GM19025 (cell line): ENCODE data around the gene PPP4R4.
"Not testable (repeated sequence)": the region's sequence is repeated elsewhere in the genome, so short reads cannot be mapped to it uniquely, and the experiment has no call there.

Experiments used
- ATAC-seq: cut with Tn5 transposase; IDR thresholded peaks from one replicate; pipeline ENCODE4 v1.9.1; 2021; ENCODE audit warnings: mild to moderate bottlenecking, low read depth, moderate library complexity; ENCODE audit not compliant: unreplicated experiment

PPP4R4 gene

GRCh38 chr14:94175747-94176146 lies 1.6 kb downstream of the PPP4R4 start:
- no peak for ATAC-seq

DNA sequence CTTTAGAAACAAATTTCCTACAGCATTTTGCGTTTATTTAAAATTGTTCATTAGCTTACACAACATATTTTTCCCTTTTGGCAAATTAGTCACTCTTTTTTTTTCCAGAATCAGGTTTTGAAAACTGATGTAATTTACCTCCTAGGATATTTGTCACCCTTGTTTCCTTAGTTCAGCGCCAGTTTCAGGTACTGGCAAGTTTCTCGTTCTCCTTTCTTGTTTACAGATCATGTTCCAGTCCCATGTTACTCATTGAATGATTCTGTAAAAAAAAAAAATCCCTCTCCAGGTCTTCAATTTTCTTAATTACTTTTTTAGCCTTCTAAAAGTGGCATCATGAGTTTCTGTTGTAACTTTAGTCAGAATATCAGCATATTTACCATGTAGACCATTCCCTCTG lies 2.7 kb downstream of the PPP4R4 start:
- ATAC-seq, result no peak

DNA sequence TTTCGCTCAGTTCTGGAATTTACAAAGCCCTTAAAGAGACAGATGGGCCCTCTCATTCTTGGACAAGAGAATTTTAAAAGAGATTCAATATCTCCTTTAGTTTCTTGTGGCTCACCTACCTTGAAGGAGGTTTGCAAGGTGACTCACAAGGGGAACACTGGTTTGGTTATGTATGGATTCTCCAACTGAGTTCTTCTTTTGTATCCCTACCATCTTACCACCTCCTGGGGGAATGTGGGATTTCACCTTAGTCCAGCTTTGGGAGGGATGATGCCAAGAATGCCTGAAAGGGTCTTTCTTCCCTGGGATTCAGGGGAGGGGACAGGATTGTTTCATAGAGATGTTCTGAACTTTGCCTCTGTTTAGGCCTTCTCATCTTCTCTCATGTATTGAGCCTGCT lies 3.7 kb downstream of the PPP4R4 start:
- ATAC-seq, result no peak

DNA sequence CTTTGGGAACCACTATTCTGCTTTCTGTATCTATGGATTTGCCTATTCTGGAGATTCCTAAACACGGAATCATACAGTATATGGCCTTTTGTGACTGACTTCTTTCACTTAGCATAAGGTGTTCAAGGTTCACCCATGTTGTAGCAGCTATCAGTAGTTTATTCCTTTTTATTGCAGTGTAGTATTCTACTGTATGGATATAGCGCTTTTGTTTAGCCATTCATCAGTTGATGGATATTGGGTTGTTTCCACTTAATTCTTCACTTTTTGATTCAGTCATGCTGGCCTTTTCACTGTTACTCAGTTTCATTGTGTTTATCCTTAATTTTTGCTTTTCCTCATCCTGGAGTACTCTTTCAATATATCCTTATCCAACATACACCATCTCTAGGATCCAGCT lies 5.1 kb downstream of the PPP4R4 start:
- no peak for ATAC-seq

DNA sequence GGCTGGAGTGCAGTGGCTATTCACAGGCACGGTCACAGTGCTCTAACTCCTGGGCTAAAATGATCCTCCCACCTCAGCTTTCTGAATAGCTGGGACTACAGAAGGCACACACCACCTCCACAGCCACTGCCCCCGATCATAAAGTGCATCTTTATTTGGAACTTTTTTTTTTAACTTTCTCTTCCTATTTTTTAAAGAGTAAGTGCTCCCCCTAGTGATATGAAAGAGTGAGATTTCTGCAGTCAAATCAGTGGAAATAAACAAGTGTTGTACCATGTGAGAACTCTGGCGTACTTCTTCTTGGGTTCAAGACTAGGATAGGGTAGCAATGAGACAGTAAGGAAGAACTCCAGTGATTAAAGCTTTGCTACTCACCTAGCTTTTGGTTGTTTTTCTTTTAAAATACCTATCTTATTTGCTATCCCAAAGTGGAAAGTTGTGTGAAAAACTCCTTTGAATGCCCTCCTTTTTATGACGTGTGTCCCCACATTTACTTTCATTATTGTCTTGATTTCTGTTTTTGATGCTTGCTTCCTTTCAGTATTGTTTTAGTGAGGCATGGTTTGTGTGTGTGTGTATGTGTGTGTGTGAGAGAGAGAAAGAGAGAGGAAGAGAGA lies 6.6 kb downstream of the PPP4R4 start:
- no peak for ATAC-seq

DNA sequence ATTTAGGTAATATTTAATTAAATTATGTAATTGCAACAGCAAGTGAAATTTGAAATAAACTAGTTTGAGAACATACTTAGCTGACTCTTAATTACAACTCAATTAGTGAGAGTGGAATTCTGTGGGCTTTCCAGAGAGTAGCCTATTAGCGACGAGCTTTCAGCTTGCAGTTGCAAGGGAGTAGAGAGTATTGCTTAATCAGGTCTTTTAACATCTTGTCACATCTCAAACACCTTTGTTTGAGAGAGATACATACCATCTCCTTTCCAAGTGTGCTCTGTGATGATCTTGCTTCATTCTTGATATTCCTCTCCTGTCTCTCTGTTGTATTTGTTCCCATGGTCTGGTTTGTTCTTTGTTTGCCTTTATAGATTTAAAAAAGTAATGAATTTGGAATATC lies 7.7 kb downstream of the PPP4R4 start:
- ATAC-seq, result no peak

DNA sequence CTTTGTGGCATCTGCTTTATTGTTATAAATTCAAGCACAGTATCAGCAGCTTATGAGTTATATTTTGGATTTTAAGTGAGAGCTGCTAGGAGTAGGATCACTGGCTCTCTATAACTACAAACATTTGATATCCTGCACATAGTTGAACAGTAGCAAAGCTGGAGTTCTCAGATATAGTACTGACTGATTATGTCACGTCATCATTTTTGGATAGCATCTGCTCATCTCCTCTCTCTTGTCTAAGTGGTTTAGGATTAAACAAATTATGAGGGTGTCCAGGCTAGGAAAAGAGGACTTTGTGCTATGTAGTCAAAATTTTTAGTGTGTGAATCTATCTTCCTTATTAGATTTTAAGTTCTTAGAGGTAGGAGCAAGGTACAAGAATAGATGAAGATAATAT lies 18.4 kb downstream of the PPP4R4 start:
- no peak for ATAC-seq

DNA sequence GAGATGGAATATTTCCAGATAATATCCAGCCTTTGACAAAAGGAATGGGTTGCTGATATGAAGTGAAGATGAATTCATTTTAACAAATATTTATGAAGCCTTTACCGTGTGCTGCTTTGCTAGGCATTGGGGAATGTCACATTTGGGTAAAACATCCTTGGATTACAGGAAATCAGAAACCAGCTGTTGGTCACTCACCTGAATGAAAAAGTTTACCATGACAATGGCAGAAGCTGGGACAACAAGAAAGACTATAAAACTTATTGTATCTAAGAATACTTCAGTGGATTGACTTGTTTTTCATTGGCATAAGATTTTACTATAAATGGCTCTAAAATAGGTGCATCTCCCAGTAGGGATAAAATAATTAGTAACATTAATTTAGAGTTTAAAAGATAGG lies 19.7 kb downstream of the PPP4R4 start:
- no peak for ATAC-seq

GRCh38 chr14:94196057-94196456 lies 21.9 kb downstream of the PPP4R4 start:
- ATAC-seq, result no peak

DNA sequence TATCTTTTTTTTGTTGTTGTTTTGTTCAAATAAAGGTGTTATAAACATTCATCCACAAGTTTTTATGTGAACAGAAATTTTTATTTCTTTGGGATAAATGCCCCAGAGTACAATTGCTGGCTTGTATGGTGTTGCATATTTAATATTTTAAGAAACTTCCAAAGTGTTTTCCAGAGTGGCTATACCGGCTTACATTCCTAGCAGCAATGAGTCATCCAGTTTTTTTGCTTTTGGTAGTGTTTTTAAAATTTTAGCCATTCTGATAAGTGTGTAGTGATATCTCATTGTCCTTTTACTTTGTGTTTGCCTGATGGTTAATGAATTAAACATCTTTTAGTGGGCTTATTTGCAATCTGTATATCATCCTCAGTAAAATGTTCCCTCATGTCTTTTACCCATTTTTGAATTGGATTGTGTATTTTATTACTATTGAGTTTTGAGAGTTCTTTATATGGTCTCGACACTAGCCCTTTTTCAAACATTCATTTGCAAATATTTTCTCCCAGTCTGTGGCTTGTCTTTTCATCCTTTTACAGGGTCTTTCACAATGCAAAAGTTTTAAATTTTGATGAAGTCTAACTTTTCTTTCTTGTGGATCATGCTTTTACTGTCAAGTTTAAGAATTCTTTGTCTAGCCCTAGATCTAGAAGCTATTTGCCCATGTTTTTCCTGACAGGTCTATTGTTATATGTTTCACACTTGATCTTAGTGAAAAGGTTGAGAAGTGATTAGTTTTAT lies 29.5 kb downstream of the PPP4R4 start:
- ATAC-seq, result no peak

- ATAC-seq, result no peak
Observed at GRCh38 chr14:94213021-94213420, 38.9 kb downstream of the PPP4R4 start.

GRCh38 chr14:94213741-94214140 lies 39.6 kb downstream of the PPP4R4 start:
- ATAC-seq, result no peak

DNA sequence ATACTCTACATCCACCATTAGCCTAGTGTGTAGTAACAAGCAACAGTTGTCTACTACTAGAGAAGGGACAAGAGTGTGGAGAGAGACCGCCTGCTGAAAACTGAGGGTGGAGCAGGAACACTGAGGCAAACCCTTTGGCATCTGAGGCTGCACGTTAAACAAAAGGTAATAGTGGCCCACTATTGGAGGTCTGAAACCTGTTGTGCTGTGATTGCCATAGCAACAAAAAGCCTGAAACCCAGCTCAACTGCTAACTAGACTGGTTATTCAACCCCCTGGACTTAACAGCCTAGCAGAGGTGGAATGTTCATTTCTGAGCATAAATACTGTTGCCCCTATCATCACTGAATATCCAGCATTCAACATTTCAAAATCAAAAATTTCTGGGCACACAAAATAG lies 43.0 kb downstream of the PPP4R4 start:
- no peak for ATAC-seq

DNA sequence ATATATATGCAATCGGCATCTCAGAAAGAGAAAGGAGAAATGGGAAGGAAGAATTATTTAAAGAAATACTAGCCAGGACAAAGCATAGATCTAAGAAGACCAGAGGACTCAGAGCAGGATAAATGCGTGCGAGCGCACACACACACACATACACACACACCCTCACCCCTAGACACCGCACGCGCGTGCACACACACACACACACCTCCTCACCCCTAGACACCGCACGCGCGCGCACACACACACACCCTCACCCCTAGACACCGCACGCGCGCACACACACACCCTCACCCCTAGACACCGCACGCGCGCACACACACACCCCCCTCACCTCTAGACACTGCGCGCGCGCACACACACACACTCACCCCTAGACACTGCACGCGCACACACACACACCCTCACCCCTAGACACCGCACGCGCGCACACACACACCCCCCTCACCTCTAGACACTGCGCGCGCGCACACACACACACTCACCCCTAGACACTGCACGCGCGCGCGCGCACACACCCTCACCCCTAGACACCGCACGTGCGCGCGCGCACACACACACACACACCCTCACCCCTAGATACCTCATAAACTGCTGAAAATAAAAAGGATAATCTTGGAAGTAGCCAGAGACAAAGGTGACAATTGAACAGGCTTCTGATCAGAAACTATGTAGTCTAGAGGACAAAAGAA lies 44.2 kb downstream of the PPP4R4 start:
- not testable (repeated sequence) for ATAC-seq

DNA sequence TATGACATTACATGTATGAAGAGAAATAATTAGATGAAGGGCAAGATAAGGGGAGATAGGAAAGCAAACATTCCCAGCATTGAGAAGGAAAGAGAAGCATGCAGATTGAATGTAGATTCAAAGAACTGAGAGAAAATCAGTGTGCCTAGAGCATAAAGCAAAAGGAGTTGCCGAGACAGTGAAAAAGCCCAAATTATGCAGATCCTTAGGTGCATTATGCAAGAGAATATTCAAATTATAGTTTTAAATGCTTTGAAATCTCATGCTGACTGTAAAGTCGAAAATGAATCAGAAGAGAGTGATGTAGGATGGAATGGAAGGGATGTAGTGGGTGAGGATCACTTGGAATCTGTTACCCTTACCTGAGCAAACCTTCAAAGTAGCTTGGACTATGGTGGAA lies 49.9 kb downstream of the PPP4R4 start:
- ATAC-seq, result no peak

DNA sequence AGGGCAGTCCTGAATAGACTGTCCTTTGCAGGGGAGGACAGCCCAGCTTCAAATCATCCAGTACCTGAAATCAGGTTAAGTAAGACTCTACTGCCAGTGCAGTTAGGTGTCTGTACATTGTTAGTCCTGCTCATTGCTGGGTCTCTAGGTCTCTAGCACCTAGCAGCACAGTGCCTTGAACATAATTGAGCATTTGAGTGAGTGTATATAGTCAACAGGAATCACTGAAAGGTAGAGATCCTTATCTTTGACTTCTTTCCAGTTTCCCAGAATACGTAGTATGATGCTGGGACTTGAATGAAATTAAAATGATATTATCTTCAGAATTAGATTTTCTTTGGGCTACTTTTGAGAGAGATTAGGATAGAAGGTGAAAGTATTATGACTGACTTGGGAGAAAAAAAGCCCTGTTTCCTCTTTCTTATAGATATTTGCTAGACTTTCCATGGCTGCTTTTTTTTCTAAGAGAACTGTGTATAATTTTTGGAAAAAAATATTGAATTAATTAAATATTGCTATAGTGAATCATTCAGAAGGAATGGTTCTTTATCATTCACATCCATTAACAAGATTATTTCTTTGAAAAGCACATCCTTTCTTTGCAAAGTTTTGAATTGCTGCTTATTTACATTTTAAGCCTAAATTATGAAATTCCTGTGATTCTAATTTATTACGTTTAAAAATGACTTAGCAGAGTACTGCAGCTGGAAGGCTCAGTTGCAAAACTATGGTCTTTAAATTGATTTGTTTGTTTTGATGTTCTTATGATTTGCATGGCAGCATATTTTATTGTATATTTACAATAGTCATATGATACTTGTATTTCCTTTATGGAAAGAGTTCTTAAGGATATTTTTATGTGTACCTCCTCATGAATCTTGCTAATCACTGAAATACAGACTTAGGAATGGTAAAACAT lies 51.6 kb downstream of the PPP4R4 start:
- no peak for ATAC-seq

DNA sequence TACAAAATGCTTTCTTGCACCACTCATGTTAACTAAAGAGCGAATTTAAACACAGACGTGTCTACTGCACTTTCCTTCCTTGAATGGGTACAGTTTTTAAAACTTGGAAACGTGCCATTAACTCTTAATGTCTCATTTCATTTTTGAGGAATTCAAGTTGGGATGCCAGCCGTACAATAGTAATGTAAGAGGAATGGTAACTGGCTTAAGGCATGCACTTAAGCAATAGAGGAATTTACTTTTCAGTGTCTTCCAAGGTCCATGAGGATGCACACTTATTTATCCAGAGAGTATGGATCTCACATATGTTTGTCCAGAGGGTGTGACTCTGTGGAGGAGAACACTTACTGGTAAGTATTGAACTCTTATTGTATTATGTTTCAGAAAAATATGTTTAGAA lies 52.9 kb downstream of the PPP4R4 start:
- no peak for ATAC-seq

DNA sequence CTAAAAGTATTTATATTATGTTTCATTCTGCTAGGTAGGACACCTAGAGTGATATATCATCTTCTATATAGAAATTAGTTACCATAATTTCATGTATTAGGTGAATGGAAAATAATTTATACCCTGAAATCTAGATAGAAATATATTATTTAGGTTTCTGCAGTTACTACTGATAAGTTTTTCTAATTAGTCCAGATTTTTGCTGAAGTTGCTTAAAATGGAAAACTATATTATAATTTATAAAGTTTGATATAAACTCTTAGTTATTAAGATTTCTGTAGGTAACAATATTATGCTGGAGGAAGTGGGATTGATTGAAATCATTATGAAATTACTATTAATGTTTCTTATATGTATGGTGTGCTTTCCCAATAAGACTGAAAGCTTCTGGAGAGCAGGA lies 62.9 kb downstream of the PPP4R4 start:
- ATAC-seq, result no peak

DNA sequence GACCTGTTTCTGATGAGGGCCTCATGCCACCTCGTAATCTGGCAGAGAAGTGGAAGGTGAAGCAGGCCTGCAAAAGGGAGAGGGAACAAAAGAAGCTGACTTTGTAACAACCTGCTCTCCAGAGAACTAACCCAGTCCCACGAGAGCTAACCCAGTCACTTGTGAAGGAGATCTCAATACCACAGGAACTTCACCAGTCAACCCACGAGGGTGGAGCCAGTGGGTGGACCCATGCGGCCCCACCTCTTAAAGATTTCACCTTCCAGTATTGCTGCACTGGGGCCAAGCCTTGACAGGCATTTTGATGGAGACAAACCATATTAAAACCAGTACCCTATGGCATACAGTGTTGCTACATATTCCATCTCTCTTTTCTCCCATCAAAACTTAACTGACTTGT lies 63.9 kb downstream of the PPP4R4 start:
- ATAC-seq, result no peak

GRCh38 chr14:94239406-94239805 lies 65.3 kb downstream of the PPP4R4 start:
- ATAC-seq, result no peak

DNA sequence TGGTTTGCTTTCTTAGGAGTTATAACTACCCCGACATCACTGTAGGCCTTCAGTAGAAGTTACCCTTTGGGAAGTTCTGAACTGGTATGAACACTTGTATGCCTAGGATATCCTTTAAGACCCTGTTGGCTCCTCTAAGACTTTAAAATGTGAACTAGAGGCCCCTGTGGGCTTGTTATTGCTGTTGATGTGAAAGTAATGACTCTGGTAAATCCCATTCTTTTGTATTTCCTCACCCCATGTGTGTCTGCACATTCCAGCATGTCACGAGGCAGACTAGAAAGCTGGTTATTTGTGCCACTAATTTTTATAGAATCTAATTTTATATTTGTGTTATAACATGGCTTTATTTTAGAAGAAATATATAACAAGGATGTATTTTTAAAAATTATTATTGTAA lies 70.1 kb downstream of the PPP4R4 start:
- no peak for ATAC-seq
